DMS 273 (cell line): ENCODE measurements around the gene UBE2V1.
"Not testable (repeated sequence)": the region's sequence is repeated elsewhere in the genome, so short reads cannot be mapped to it uniquely, and the experiment has no call there.

Source experiments
- DNase-seq: peaks from one replicate; lab custom pipeline; 2025; ENCODE audit not compliant: unreplicated experiment; lab: John Stamatoyannopoulos, UW

UBE2V1 gene

DNA sequence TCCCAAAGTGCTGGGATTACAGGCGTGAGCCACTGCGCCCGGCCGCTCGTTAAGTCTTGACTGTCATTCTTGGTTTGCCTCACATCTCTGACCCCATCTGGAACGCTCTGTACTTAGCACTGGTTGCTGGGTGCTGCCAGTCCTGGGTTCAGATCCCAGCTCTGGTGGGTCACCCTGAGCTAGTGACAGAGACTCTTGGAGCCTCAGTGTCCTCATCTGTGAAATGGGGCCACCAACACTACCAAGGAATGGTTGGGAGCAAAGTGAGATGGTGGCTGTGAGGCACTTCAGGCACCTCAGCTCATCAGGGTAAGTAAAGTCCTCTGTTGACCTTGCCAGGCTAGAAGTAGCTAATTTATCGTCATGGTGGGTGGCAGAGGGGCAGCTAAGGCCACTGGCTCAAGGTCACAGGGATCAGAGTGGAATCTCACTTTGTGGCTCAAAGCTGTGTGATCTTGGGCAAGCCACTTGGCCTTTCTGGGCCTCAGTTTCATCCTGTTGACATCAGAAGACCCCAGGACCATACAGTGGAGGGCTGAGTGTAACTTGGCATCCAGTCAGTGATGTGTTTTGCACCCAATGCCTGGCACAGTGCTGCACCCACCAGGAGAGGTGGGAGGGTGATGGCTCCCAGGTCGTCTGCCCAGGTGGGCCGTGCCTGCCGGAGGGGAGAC is 46.7 kb downstream of the UBE2V1 start:
- no peak for DNase-seq

DNA sequence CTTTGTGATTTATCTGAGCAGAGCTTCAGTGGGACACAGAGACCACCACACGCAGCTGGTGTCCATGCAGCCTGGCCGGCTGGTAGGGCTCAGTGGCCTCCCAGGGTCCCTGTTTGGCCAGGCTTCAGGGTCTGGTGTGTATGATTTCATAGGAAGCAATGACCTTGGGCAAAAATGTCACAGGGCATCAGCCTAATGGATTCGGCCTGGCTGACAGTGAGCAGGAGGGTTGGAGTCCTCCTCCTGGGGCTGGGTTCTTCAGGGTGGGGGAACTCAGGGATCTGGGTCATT is 47.7 kb downstream of the UBE2V1 start:
- DNase-seq: no peak

DNA sequence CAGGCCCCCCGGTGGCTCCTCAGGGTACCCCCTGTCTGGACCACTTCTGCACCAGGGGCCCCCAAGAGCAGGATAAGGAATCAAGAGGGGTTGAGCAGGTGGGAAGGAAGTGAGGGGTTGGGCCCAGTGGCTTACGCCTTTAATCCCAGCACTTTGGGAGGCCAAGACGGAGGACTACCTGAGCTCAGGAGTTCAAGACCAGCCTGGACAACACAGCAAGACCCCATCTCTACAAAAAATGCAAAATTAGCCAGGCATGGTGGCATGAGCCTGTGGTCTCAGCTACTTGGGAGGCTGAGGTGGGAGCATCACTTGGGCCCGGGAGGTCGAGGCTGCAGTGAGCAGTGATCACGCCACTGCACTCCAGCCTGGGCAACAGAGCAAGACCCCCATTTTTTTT is 49.2 kb downstream of the UBE2V1 start:
- DNase-seq: not testable (repeated sequence)

- DNase-seq: no peak
Measured at GRCh38 chr20:50062006-50062838, 50.7 kb downstream of the UBE2V1 start.

- no peak for DNase-seq
Measured at GRCh38 chr20:50061151-50062005, 51.6 kb downstream of the UBE2V1 start.

DNA sequence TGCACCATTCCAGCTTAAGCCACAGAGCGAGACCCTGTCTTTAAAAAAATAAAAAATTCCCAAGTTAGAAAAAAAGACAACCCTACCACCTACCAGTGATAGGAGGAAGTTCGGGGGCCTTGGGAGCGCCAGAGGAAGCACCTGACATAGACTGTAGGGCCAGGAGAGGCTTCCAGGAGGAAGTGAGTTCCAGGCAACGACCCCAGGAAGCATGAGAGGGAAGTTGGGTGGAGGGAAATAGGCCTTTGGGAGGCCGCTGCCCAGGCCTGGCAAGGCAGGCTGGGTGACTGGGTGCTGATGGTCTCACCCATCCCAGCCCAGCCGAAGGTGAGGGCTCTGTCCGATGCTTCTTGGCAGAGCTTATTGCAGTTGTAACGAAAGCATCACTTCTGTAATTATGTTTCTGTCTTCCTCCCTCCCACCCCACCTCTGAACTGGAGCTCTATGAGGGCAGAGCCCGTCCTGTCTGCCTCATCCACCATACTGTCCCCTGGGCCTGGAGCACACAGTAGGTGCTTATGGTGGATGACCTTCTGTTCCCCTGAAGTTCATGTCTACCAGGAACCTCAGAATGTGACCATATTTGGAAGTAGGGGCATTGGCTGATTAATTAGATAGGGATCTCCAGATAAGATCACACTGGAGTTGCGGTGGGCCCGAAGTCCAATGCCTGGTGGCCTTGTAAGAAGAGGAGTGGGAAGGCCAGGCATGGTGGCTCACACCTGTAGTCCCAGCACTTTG is 54.1 kb downstream of the UBE2V1 start:
- DNase-seq: no peak

DNA sequence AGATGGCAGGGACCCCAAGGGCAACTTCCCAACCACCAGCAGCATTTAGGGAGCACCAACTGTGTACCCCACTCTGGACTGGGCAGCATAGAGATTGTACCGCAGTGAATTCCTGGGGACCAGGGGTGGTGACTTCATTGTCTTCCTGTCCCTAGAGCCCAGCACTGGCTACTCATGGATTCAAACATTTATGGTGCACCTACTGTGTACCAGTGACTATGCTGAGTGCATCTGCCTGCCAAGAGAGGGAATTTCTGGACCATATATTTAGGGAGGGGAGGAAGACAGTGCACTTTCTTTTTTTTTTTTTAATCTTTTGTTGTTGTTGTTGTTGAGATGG is 55.3 kb downstream of the UBE2V1 start:
- DNase-seq: no peak

GRCh38 chr20:50056951-50057713 is 55.8 kb downstream of the UBE2V1 start:
- no peak for DNase-seq

- DNase-seq: no peak
Measured at GRCh38 chr20:50056408-50056926, 56.5 kb downstream of the UBE2V1 start.

- no peak for DNase-seq
Measured at GRCh38 chr20:50055524-50056083, 57.3 kb downstream of the UBE2V1 start.

DNA sequence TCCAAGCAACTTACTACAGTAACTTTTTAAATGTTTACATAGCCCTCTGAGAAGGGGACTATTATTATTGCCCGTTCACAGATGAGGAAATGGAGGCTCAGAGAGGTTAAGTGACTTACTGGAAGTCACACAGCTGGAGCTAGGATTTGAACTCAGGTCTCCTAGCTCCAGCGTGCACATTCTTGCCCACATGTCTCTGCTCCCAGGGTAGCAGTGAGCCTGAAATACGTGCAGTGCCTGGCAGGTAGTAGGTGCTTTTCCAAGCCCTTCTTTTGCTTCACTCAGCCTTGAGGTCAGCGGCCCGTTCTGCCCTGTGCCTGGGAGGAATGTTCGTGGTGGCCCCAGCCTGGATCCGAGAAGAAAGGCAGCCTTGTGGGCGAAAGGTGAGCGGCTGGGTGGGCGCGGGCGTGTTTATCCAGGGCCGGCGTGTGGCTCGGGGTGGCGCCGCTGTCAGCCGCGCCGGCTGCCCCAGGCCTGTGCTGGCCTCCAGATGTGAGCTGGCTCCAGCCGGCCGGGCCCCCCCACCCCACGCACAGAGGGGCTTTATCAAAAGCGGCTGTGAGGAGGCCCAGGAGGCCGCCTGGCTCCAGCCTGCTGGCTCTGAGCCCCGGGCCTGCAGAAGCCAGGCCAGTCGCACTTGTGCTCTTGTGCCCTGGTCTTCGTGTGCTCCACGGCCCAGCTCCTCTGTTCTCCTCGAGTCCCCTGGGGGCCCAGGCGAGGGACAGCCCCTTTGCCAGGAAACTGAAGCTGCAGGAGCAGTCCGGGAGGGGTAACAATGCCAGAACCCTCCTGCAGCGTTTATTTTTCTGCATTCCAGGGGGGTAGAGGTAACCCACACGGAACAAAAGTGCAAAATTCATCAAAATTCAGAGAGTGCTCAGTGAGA is 58.1 kb downstream of the UBE2V1 start:
- DNase-seq: peak; percentile 79

DNA sequence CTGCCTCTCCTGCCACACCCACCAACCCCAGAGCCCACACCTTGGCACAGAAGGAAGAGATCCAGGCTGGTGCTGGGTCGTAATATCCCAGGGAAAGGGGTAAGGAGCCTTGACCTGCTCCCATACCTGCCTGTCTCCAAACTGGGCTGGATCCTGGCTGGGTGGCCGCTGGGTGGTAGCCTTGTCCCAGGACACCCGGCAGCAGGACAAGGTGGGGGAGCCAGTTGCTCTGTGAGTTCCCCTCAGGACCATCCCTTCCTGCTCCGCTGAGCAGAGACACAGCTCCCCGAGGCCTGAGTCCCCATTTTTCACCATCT is 58.8 kb downstream of the UBE2V1 start:
- no peak for DNase-seq

- DNase-seq: peak; percentile 66
Measured at GRCh38 chr20:50053362-50054230, 59.4 kb downstream of the UBE2V1 start.

DNA sequence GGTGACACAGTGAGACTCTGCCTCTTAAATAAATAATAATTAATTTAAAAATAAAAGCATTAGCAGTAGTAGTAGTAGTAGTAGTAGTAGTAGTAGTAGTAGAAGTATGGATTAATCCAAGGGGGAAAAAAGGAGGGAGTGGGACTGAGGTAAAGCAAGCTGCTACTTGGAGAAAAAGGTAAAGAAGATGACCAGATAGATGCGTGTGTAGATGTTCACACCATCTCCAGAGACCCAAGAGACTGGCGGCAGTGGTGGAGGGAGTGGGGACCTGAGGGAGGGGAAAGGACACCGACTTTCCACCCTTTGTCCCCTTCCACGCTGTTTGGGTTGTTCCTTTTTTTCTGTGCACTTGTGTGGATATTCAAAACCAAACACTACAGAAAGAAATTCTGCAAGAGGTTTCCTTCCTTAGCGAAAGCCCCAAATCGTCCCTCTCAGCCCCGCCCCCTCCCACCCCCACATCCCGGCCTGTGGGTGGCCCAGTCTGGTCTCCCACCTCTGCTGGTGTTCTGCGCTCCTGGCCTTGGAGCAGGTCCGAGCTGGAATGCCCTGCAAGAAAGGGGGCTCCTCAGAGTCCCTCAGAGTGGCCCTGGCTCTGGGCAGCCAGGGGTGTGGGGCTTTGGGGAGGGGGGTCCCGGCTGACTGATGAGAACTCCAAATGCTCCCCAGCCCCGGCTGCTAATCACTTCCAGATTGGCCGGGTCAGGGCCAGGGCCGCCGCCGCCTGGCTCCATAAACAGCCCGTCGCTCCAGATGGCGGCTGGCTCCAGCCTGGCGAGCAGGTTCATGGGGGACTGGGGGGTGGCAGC is 60.2 kb downstream of the UBE2V1 start:
- DNase-seq: peak; percentile 90

GRCh38 chr20:50050660-50051308 is 62.2 kb downstream of the UBE2V1 start:
- peak; percentile 23 for DNase-seq

DNA sequence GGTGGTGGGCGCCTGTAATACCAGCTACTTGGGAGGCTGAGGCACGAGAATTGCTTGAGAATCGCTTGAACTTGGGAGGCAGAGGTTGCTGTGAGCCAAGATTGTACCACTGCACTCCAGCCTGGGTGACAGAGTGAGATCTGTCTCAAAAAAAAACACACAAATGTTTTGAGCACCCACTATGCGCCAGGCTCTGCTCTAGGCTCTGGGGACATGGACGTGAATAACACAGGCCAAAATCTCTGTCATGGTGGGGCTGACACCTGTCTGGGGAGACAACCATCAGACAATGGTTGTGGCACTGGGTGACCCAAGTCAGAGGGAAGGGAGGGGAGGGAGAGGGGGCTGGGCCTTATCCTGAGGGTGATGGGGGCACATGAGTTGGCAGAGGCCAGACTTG is 62.7 kb downstream of the UBE2V1 start:
- no peak for DNase-seq
